Activated T-cell treated with anti-CD3 and anti-CD28 coated beads, Interleukin-2, amount 50 U/mL, for 48 hours (primary cell): ENCODE data around the gene SDK2.
"Not testable (repeated sequence)": the region's sequence is repeated elsewhere in the genome, so short reads cannot be mapped to it uniquely, and the experiment has no call there.

ENCODE experiments used
- DNase-seq, 2 experiments: peaks; one replicate each; pipeline ENCODE4 v3.0.0-alpha.2; 2020

The SDK2 gene

GRCh38 chr17:73498176-73498575, 146.1 kb downstream of the SDK2 start:
- DNase-seq = no peak

DNA sequence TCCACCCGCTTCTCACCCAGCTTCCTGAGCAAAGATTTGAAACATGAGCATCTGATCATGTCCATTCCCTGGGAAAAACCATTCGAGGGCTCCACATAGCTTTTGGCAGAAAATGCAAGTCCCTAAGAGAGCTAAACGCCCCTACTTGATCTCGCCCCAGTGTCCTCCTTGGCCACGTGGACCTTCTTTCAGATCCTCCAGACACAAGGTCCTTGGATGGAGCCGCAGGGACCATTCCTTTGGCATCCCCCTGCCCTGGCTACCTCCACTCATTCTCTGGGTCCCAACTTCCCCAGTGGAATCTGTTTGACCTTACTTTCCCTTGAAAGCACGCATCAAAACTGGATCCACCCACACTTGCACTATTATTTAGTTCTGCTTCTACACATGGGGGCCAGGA, 146.5 kb downstream of the SDK2 start:
- no peak for DNase-seq

GRCh38 chr17:73496232-73496631, 148.0 kb downstream of the SDK2 start:
- DNase-seq = no peak

DNA sequence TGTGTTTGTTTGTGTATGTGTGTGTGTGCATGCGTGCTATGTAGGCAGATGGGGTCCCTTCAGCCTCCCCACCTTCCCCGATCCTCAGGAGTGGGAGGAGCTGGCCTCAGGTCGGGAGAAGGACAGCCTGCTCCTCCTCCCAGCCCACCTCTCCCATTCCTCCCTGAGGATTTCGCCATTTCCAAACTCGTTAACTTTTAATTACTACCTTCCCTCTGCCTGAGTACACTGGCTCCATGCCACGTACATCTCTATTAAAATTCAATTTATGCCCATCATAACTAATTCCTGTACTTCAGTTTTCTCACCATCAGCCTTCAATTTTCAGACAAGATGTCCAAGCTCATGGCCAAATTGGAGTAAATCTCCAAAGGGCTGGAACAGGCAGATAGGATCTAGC, 148.6 kb downstream of the SDK2 start:
- DNase-seq = no peak

GRCh38 chr17:73494950-73495349, 149.3 kb downstream of the SDK2 start:
- DNase-seq = no peak

DNA sequence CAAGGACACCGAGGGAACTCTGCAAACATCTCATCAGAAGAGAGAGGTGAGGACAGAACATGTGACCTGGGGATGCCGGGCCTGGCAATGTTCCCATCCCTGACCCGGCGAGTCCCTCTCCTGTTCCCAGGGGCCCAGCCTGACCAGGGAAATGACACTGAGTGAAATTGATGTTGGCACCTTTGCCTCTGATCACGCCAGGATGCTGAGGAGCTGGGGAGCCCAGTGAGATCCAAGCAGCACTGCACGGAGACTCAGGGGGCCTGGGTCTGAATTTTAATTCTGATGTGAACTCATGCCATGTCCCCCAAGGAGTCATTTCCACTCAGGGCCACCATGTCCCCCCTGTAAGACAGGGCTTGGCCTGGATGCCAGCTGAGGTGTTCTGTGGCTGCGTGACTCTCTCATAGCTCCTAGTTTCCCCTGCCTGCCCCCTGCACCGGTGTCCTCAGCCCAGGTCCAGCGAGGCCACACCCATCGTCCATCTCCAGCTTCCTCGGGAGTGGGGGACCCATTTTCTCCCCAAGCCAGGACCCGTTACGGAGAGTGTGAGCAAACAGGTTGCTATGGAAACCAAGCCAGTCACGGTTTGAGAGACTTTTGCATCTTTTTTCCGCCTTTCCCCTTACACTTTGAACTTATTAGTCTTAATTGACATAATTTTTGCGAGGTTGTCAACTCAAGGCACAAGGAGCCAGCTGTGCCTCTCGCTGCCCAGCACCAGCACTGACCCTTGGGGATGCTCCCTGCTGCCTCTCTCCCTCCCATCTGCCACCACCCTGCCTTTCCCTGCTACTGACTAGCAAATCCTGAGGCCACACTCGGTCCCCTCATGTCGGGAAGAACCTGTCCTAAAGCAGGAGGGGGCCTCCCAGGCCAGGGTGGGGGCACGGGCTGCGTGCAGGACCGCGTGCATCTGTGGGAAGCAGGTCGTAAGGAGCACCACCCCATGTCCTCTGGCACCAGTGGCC, 150.0 kb downstream of the SDK2 start:
- DNase-seq = no peak

DNA sequence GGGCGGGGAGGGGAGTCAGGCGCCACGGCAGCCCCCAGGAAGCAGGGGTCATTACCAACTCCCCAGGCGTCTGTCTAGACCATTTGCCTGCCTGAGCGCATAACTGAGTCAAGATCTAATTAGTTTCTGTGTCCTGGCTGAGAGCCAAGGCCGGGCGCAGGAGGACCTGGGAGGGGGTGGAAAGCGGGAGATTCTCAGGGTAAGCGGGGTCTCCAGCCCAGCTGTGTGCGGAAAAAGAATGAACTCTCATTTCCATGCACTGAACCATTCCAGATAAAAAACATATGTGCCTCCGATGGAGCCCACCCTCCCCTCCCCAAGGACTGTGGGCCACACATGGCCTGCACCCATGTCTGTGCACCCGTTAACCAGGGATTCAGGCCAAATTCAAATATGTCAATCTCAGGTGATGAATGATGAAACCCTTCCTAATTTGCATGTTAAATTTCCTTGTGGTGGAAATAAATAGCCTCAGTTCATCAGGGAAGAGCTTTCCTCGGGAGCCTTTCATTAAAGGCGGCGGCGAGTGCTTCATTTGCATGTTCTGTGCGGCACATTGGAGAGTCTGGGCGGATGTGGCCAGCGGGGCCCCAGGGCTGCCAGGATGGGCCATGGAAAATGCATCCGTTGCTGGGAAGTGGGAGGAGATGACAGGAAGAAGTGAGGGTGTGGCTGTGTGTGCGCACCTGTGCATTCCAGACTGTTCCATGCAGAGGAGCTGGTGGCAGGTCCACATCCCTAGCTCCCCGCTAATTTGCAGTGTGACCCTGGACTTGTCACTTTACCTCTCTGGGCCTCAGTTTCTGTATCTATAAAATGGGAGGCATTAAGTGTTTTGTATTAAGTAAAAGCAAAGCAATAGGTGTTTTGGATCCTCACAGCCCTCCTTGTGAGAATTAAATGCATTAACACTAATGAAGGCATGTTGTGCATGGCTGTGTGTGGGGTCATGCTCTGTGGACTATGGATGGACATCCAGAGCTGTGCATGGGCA, 151.1 kb downstream of the SDK2 start:
- DNase-seq = no peak

- no peak for DNase-seq
Measured at GRCh38 chr17:73492125-73492820, 152.0 kb downstream of the SDK2 start.

DNA sequence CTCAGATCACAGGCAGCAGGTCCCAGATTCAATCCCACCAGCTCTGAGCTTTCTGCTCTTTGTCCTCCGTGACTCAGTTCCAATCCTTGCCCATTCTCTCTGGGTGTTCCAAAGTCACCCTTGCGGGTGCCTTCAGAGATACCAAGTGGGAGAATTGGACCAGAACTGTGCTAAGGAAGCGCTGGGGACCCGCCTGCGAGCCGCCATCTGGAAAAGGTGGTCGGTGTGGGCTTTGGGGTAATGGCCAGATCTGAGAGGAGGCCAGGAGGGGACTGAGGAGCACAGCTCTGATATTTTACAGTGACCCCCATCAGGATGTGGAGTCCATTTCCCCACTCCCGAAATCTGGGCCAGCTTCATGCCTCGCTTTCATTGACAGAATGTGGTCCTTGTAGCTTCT, 152.6 kb downstream of the SDK2 start:
- no peak for DNase-seq

- no peak for DNase-seq
Measured at GRCh38 chr17:73490851-73491250, 153.4 kb downstream of the SDK2 start.

DNA sequence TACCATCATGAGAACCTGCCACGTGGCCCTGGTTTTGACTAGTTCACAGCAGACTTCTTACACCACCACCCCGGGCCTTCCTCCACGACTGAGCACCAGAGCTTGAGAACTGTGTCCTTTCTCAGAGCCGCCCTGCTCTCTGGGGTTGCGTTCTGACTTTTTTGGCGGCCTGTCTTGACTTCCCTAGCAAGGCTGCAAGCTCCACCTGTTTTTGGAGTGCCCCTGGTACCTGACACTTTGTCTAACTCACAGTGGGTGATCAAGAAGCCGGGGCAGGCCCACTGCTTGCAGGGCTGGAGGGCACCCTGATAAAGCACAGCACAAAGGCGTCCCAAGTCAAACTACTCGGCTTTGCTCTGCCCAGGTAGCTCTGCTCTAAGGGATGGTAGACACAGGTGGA, 154.3 kb downstream of the SDK2 start:
- DNase-seq = no peak

DNA sequence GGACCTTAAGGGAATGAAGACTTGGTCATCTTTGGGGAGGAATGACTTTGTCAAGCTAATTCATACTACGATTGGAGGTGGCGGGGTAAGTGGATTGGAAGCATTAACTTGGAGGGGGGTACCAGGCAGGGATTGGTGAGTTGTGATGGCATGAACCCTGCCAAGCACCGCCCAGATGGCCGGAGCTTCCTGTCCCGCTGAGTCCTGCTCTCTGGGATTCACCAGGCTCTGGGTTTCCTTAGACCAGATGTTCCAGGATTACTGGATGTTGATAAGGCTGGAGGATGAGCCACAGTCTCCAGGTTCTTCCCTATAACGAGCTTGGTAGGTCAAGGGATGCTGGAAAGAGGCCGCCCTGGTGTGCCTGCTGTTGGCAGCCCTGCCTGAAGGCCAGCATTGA, 154.9 kb downstream of the SDK2 start:
- no peak for DNase-seq

- DNase-seq = no peak
Measured at GRCh38 chr17:73485130-73485529, 159.1 kb downstream of the SDK2 start.

DNA sequence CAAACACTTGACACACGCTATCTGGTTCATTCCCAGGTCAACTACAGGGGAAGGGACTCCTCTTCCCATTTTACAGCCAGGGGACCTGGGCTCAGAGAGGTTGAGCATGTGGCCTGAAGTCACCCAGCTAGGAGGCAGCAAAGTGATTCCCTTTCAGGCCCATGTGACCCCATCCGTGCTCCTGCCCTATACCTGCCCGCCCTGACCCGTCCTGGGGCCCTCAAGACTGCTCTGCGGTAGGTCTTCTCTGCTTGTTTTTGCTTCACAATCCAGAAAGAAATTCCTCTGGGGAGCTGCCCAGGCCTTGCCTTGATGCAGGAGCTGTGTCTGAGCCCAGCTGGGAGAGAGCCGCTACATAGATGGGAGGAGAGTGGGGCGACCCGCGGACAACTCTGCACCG, 161.4 kb downstream of the SDK2 start:
- no peak for DNase-seq

- DNase-seq = no peak
Measured at GRCh38 chr17:73482251-73482716, 162.0 kb downstream of the SDK2 start.

- no peak for DNase-seq
Measured at GRCh38 chr17:73481676-73482075, 162.6 kb downstream of the SDK2 start.

DNA sequence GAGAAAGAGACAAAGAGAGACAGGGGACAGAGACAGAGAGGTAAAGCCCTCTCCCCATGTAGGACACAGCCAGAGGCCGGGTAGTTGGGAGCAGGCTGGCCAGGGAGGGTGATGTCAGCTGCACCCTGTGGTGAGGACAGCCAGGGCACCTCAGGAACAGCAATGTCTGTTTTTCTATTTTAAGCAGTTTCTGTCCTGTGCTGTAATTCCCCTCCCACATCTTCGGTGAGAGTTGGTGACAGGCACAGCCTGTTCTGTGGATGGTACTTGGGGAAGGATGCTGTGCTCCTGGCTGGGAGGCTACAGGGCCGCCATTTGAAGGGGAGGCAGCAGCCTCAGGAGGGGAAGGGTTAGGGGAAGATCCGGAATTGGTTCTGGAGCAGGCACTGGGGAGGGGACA, 163.5 kb downstream of the SDK2 start:
- DNase-seq = no peak

- DNase-seq = no peak
Measured at GRCh38 chr17:73478768-73479424, 165.3 kb downstream of the SDK2 start.

- DNase-seq = no peak
Measured at GRCh38 chr17:73478334-73478733, 165.9 kb downstream of the SDK2 start.

DNA sequence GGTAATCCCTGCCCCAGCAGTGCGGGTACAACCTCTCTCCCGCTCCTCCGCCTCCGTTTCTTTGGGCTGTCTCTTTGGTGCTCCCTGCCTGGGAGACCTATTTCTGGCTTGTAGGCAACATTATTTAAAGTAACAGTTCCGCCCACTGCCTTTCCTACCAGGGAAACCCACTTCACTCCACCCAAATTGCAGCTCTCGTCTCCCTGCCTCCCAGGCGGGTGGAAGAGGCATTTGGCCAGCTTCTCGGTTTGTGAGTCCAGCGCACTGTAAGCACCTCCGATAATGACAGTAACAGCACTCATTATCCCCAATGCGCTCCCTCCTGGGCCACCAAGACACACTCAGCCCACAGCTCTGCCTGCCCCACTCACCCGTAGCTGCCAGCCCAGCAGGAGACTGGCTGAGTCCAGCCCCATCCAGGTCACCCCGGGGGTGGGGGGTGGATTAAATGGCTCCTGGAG, 167.3 kb downstream of the SDK2 start:
- DNase-seq = no peak

- peak; percentile 20 to 21 for DNase-seq
Measured at GRCh38 chr17:73474370-73474988, 169.8 kb downstream of the SDK2 start.

- DNase-seq = not testable (repeated sequence)
Measured at GRCh38 chr17:73472715-73473114, 171.5 kb downstream of the SDK2 start.
